Trophoblast cell (in vitro differentiated cells and primary cell): Measurements from ENCODE around the gene NOM1.

Experiments
- DNase-seq, 2 donors: peaks; one replicate each; pipeline ENCODE4 v3.0.0-alpha.2; 2016
- H2AFZ ChIP-seq: 2 replicates; pipeline ENCODE4 v1.6.1; 2013; ENCODE audit warnings: low read length, moderate library complexity, mild to moderate bottlenecking; ENCODE audit not compliant: insufficient read depth, poor library complexity
- H2AK5ac ChIP-seq: 2 replicates; pipeline ENCODE4 v1.6.1; 2013; ENCODE audit warnings: mild to moderate bottlenecking, low read length
- H2BK120ac ChIP-seq: 2 replicates; pipeline ENCODE4 v1.6.1; 2013; ENCODE audit warnings: low read length, mild to moderate bottlenecking, moderate library complexity; ENCODE audit not compliant: insufficient read depth, poor library complexity
- H2BK12ac ChIP-seq: 2 replicates; pipeline ENCODE4 v1.6.1; 2013; ENCODE audit warnings: mild to moderate bottlenecking, low read length, moderate library complexity
- H2BK5ac ChIP-seq: 2 replicates; pipeline ENCODE4 v1.6.1; 2013; ENCODE audit warnings: low read length, low read depth, moderate library complexity, mild to moderate bottlenecking; ENCODE audit not compliant: poor library complexity
- H3K14ac ChIP-seq: 2 replicates; pipeline ENCODE4 v1.6.1; 2013; ENCODE audit warnings: mild to moderate bottlenecking, low read length
- H3K18ac ChIP-seq: 2 replicates; pipeline ENCODE4 v1.6.1; 2013; ENCODE audit warnings: mild to moderate bottlenecking, low read length
- H3K23ac ChIP-seq: 2 replicates; pipeline ENCODE4 v1.6.1; 2013; ENCODE audit warnings: low read length
- H3K27ac ChIP-seq: 2 replicates; pipeline ENCODE4 v1.5.1; 2013; ENCODE audit warnings: low read depth, mild to moderate bottlenecking, inconsistent platforms, low read length, moderate library complexity
- H3K27me3 ChIP-seq: 2 replicates; pipeline ENCODE4 v1.6.1; 2013; ENCODE audit warnings: inconsistent platforms, mild to moderate bottlenecking, low read length, moderate library complexity; ENCODE audit not compliant: insufficient read depth
- H3K36me3 ChIP-seq, 2 experiments: 1 replicate in 1 of 2; 2 replicates in 1 of 2; pipeline ENCODE4 v1.6.1; 2013; ENCODE audit warnings: low read length in 2 of 2, mild to moderate bottlenecking in 2 of 2, moderate library complexity in 1 of 2; ENCODE audit not compliant: insufficient read depth in 2 of 2, control insufficient read depth in 1 of 2
- H3K4ac ChIP-seq: 2 replicates; pipeline ENCODE4 v1.6.1; 2013; ENCODE audit warnings: low read depth, mild to moderate bottlenecking, low read length, moderate library complexity
- H3K4me1 ChIP-seq, 2 experiments: 1 replicate in 1 of 2; 2 replicates in 1 of 2; pipeline ENCODE4 v1.6.1; 2013; ENCODE audit warnings: low read length in 2 of 2, mild to moderate bottlenecking in 2 of 2, moderate library complexity in 1 of 2; ENCODE audit not compliant: insufficient read depth in 2 of 2, control insufficient read depth in 1 of 2
- H3K4me2 ChIP-seq: 2 replicates; pipeline ENCODE4 v1.6.1; 2013; ENCODE audit warnings: inconsistent platforms, mild to moderate bottlenecking, low read length, moderate library complexity
- H3K4me3 ChIP-seq: 2 replicates; pipeline ENCODE4 v1.5.1; 2013; ENCODE audit warnings: mild to moderate bottlenecking, low read depth, low read length, inconsistent platforms
- H3K79me1 ChIP-seq: one replicate; pipeline ENCODE4 v1.6.1; 2013; ENCODE audit warnings: low read length
- H3K79me2 ChIP-seq: 2 replicates; pipeline ENCODE4 v1.6.1; 2013; ENCODE audit warnings: low read length, mild to moderate bottlenecking; ENCODE audit not compliant: control insufficient read depth, insufficient read depth, poor library complexity
- H3K9ac ChIP-seq: 2 replicates; pipeline ENCODE4 v1.6.1; 2013; ENCODE audit warnings: mild to moderate bottlenecking, low read length
- H3K9me3 ChIP-seq: 2 replicates; pipeline ENCODE4 v1.6.1; 2013; ENCODE audit warnings: low read depth, mild to moderate bottlenecking, control low read depth, inconsistent platforms, low read length; ENCODE audit not compliant: insufficient read depth
- H4K12ac ChIP-seq: 2 replicates; pipeline ENCODE4 v1.6.1; 2013; ENCODE audit warnings: low read depth, mild to moderate bottlenecking, low read length, moderate library complexity
- H4K8ac ChIP-seq: 2 replicates; pipeline ENCODE4 v1.6.1; 2013; ENCODE audit warnings: low read depth, mild to moderate bottlenecking, low read length, moderate library complexity
- H4K91ac ChIP-seq: one replicate; pipeline ENCODE4 v1.6.1; 2013; ENCODE audit warnings: low read depth, mild to moderate bottlenecking, low read length, moderate library complexity
- WGBS: extraction: QIAGEN DNeasy Blood & Tissue Kit; methylation state at CpG from one replicate; pipeline ENCODE4 v1.1.7; 2013; ENCODE audit warnings: missing lambda C conversion rate; ENCODE audit not compliant: insufficient read length, insufficient coverage; ENCODE audit errors: extremely low coverage; 5-methylcytosine and 5-hydroxymethylcytosine counted together

NOM1 gene

DNA sequence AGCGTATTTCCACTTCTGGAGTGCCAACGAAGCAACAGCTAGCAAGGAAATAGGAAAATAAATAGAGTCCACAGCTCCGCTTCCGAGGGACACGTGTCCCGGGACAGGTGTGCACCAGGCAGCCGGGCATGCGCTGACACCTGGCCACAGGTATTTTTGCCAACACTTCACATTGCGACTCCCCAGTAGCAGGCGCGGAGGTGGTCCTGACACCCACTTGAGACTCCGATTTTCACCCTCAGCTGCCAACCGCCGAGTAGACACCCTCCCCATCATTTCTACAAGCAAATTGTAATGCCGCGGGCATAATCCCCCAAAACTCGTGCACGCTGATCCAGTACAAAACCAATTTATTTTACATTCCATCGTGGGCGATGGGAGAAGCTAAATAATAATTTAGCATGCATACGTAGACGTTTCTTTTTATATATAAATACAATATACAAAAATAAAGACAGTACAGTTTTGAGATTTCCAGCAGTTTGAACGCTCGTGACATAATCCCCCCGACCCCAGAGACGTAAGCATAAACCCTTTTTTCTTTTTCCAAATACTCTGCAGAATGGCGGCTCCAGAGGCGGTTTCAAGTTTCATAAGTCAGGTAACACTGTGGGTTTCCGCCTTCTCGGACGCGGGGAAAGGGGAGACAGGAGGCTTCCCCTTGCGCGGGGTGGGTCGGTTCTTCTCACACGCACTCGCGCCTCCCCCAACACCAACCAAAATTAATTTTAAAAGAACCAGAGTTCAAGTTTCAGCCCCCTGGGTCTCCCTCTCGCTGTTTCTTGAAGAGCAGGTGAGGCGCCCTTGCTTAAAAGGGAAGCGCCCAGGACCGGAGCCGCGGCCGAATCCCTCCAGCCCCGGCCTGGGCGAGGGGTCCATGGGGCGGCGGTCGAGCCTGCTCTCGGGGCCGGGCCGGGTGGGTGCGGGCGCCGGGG is 55.3 kb downstream of the NOM1 start:
- Histone ChIP-seq H3K14ac (no peak overlapping the region), H3K79me2 (no peaks in the 10 kb centered on the region), H4K91ac (no peak overlapping the region), H3K4me2 (no peak overlapping the region), H3K4me1 (peaks cover 0 to 3% of the 10 kb centered on the region in 2 experiments), H2BK120ac (no peak overlapping the region), H2BK5ac (no peak overlapping the region), H3K79me1 (no peaks in the 10 kb centered on the region), H2BK12ac (no peak overlapping the region), H3K36me3 (no peaks in the 10 kb centered on the region), H2AK5ac (no peak overlapping the region), H3K4me3 (no peak overlapping the region), H3K23ac (no peak overlapping the region), H4K12ac (no peak overlapping the region), H4K8ac (no peak overlapping the region), H3K18ac (no peak overlapping the region), H3K4ac (no peak overlapping the region), H3K9ac (no peak overlapping the region), H3K27ac (no peak overlapping the region), H3K27me3 (peaks cover 94% of the 10 kb centered on the region), H2AFZ (no peak overlapping the region), H3K9me3 (peaks cover 8% of the 10 kb centered on the region)
- whole genome bisulfite sequencing: no CpG with 5 or more reads among the region's 56 CpGs
- no peak for DNase-seq

DNA sequence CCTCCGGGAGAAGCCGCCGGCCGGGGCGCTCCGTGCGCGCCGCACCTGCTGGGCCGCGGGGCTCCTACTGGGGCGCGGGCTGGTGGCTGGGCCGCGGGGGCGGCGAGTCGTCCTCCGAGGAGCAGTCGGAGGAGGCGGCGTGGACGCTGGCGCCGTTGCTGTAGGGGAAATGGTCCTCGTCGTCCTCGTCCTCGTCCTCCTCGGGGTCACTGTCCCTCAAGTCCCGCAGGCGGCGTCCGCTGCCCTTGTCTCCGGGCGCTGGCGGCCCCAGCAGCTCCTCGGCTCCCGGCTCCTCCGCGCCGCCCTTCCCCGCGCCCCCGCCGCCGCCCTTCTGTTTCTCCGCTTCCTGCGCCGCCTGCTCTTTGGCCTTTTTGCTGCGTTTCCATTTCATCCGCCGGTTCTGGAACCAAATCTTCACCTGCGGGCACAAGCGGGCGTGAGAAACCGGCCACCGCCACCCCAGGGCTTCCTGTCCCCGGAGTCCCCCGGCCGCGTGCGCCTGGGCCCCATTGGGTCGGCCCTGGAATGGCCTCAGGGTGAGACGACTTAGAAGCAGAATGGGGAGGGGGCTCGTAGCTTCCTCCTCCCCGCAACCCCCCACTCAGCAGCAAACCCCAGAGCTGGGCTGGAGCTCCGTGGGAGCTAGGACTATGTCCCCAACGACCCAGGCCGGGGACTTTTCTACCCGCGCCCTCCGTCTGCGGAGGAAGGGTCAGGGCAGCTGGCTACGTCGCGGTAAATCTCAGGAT is 56.1 kb downstream of the NOM1 start:
- no peak overlapping the region for H4K8ac ChIP-seq
- no peak overlapping the region for H3K9ac ChIP-seq
- no peak overlapping the region for H3K18ac ChIP-seq
- no peak overlapping the region for H3K14ac ChIP-seq
- no peak overlapping the region for H2AFZ ChIP-seq
- no peak overlapping the region for H4K91ac ChIP-seq
- WGBS: no CpG with 5 or more reads among the region's 77 CpGs
- no peak overlapping the region for H3K4me3 ChIP-seq
- H2BK120ac ChIP-seq: no peak overlapping the region
- H2BK5ac ChIP-seq: no peak overlapping the region
- H4K12ac ChIP-seq: no peak overlapping the region
- no peak overlapping the region for H2BK12ac ChIP-seq
- peaks cover 96% of the 10 kb centered on the region for H3K27me3 ChIP-seq
- H3K4ac ChIP-seq: no peak overlapping the region
- no peak overlapping the region for H3K4me2 ChIP-seq
- no peaks in the 10 kb centered on the region for H3K79me1 ChIP-seq
- H3K79me2 ChIP-seq: no peaks in the 10 kb centered on the region
- no peak overlapping the region for H3K23ac ChIP-seq
- no peak overlapping the region for H2AK5ac ChIP-seq
- peaks cover 10% of the 10 kb centered on the region for H3K9me3 ChIP-seq
- H3K27ac ChIP-seq: no peak overlapping the region
- DNase-seq: no peak
- H3K36me3 ChIP-seq: no peaks in the 10 kb centered on the region
- peaks cover 0 to 3% of the 10 kb centered on the region in 2 experiments for H3K4me1 ChIP-seq

DNA sequence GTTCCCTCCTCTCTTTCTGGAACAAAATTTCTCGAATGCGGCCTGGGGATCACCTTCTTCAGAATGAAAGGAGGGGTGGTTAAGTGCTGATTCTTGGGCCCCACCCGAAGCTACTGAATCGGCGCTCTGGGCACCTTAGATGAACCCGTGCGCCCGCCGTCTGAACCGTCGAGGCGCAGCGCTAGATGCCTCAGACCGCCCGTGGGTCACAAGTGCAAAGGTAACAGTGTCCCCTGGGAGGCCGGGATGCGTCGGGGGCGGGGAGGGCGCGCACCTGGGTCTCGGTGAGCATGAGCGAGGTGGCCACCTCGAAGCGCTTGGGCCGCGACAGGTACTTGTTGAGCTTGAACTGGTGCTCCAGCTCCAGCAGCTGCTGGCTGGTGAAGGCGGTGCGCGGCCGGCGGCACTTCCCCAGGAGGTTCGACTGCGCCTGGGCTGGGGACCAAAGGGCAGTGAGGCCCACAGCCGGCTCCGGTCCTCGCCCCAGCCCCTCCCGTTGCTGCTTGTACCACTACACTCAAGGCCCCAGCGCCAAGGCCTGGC is 56.8 kb downstream of the NOM1 start:
- no peak overlapping the region for H3K4ac ChIP-seq
- no peak overlapping the region for H2AK5ac ChIP-seq
- no peak overlapping the region for H3K18ac ChIP-seq
- H4K8ac ChIP-seq: no peak overlapping the region
- H3K9me3 ChIP-seq: peaks cover 12% of the 10 kb centered on the region
- H3K27ac ChIP-seq: no peak overlapping the region
- no peaks in the 10 kb centered on the region for H3K79me1 ChIP-seq
- H3K23ac ChIP-seq: no peak overlapping the region
- no peak overlapping the region for H2AFZ ChIP-seq
- peaks cover 96% of the 10 kb centered on the region for H3K27me3 ChIP-seq
- H3K4me3 ChIP-seq: no peak overlapping the region
- H2BK5ac ChIP-seq: no peak overlapping the region
- no peaks in the 10 kb centered on the region for H3K79me2 ChIP-seq
- no peak overlapping the region for H2BK120ac ChIP-seq
- no peak overlapping the region for H2BK12ac ChIP-seq
- DNase-seq: no peak
- no peak overlapping the region for H4K12ac ChIP-seq
- WGBS: no CpG with 5 or more reads among the region's 39 CpGs
- H4K91ac ChIP-seq: no peak overlapping the region
- H3K9ac ChIP-seq: no peak overlapping the region
- H3K36me3 ChIP-seq: no peaks in the 10 kb centered on the region
- H3K4me2 ChIP-seq: no peak overlapping the region
- peaks cover 0 to 10% of the 10 kb centered on the region in 2 experiments for H3K4me1 ChIP-seq
- no peak overlapping the region for H3K14ac ChIP-seq

DNA sequence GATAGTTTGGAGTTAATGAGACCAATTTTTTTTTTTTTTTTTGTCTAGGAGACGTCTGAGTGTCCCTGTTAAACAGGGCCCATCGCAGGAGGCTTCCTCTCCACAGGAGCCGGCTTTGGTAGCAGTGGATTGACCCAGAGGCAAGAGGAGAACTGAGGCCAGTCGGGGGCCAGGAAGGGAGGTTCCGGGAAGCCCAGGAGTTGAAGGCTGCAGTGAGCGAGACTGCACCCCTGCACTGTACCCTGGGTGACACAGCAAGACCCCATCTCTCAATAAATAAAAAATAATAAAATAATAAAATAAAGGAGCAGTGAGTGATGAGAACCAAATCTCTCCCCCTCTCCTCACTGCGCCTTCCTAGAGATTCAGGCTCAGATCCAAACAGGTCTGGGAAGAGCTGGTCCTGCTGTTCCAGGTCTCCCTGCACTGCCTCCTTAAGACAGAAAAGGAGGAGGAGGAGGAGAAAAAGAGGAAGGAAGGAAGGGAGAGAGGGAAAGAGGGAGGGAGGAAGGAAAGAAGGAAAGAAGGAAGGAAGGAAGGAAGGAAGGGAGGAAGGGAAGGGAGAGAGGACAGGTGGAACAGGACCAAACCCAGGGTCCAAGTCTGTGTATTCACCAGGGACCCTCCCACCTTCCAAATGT is 57.4 kb downstream of the NOM1 start:
- H4K91ac ChIP-seq: no peak overlapping the region
- H3K9ac ChIP-seq: no peak overlapping the region
- H3K4me1 ChIP-seq: peaks cover 0 to 14% of the 10 kb centered on the region in 2 experiments
- H2BK120ac ChIP-seq: no peak overlapping the region
- H3K9me3 ChIP-seq: peaks cover 13% of the 10 kb centered on the region
- no peak overlapping the region for H3K27ac ChIP-seq
- H4K12ac ChIP-seq: no peak overlapping the region
- no peaks in the 10 kb centered on the region for H3K79me2 ChIP-seq
- no peak overlapping the region for H3K4ac ChIP-seq
- WGBS: no CpG with 5 or more reads among the region's 7 CpGs
- no peak overlapping the region for H4K8ac ChIP-seq
- no peak overlapping the region for H2BK5ac ChIP-seq
- no peak overlapping the region for H3K18ac ChIP-seq
- no peaks in the 10 kb centered on the region for H3K36me3 ChIP-seq
- H3K27me3 ChIP-seq: peaks cover 97% of the 10 kb centered on the region
- H2AFZ ChIP-seq: no peak overlapping the region
- H3K4me2 ChIP-seq: no peak overlapping the region
- no peaks in the 10 kb centered on the region for H3K79me1 ChIP-seq
- no peak for DNase-seq
- no peak overlapping the region for H2BK12ac ChIP-seq
- H3K23ac ChIP-seq: no peak overlapping the region
- no peak overlapping the region for H2AK5ac ChIP-seq
- H3K14ac ChIP-seq: no peak overlapping the region
- H3K4me3 ChIP-seq: no peak overlapping the region
